Activated T-helper 9 cell treated with anti-CD3 and anti-CD28 coated beads, Interleukin-2, amount 50 U/mL, for 16 hours (primary cell): ENCODE data around the gene NUDT4.
"Not testable (repeated sequence)": the region's sequence is repeated elsewhere in the genome, so short reads cannot be mapped to it uniquely, and the experiment has no call there.

ENCODE experiments used
- DNase-seq: peaks from one replicate; pipeline ENCODE4 v3.0.0-alpha.2; 2020; ENCODE audit warnings: low read depth

NUDT4 gene

GRCh38 chr12:93402333-93403311 is 24.9 kb downstream of the NUDT4 start:
- no peak for DNase-seq

DNA sequence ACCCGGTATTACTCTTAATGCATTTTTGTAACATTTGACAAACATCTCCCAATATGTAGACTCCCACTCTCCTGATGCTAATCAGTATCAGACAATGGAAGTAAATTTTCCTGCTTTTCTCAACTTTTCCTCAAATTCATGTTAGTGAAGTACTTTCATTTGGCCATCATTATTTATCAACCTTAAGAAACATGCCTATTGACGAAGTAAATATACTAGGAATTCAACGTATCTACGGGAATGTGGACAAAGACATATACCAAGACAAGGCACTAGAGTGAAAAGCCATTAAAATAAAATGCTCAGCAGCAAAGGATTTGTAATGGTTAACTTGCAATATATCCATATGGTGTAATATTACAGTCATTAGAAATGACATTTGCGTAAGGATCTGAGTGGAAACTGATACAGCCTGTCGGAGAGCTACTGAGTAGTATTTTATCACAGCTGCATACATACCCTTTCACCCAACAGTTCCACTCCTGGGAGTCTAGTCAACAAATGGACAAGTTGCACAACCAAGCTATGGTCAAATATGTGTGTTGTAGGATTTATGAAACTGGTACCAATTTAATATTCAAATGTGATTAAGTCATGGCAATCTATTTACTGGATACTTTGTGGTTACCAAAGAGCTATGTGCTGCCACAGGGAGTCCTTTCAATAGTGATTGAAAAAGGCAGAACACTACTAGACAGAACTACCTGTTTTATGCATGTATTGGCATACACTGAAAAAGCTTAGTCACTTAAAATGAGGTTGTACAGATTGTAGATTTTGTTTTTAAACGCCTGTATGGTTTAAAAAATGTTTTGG is 26.5 kb downstream of the NUDT4 start:
- DNase-seq: no peak

GRCh38 chr12:93404961-93405849 is 27.5 kb downstream of the NUDT4 start:
- no peak for DNase-seq

DNA sequence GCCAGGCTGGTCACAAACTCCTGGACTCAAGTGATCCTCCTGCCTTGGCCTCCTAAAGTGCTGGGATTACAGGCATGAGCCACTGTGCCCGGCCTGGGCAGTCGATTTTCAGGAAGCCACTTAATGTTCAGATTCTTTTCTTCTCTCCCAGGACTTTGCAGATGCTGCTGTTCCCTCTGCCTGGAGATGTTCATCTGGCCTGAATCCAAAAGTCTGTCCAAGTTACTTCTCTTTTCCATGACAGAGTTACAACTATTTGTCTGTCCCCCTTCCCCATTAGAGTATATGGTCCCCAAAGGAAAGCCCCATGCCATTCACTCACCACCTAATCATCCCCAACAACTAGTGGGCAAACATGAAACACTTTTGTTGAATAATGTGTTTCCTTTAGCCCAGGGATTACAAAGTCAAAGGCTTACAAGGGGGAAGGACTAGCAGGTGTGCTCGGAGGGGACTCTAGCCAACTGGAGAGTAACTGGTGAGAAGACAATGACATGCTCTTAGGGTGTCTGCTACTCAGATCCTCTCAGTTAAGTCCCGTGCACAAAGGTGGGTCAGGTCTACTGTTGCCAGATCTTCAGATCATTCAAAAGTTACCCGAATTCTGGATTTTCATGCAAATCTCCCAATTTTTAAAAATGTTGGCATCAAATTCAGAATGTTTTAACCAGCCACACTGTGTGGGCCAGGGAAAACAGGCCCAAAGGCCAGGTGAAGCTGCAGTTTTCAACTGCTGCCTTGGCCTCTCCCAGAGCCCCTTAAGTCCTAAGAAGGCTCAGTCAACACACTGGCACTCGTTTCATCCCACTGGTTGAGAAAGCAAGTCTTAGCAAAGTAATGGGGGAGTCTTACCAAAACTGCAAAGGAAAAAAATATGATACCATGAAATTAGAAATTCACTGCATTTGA is 29.6 kb downstream of the NUDT4 start:
- no peak for DNase-seq

- no peak for DNase-seq
Observed at GRCh38 chr12:93407963-93408283, 30.2 kb downstream of the NUDT4 start.

DNA sequence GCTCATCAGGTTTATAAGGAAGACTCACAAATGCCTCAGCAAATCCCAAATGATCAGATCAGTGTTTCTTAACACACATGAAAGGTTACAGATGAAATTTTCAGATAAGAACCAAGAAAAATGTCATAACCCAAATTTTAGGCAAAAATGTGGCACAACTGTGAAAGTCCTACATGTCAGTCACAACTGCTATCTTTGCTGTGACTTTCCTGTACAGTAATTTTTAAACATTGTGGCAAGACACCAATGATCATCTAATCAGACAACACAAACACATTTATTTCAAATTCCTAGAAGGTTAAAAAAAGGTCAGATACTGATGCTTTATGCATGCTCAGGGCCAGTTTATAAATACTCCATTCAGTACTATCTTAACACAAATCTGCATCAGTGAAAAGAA is 31.1 kb downstream of the NUDT4 start:
- no peak for DNase-seq

GRCh38 chr12:93409343-93410187 is 31.8 kb downstream of the NUDT4 start:
- DNase-seq: not testable (repeated sequence)

- DNase-seq: not testable (repeated sequence)
Observed at GRCh38 chr12:93411060-93411459, 33.3 kb downstream of the NUDT4 start.

- not testable (repeated sequence) for DNase-seq
Observed at GRCh38 chr12:93412396-93412795, 34.7 kb downstream of the NUDT4 start.

DNA sequence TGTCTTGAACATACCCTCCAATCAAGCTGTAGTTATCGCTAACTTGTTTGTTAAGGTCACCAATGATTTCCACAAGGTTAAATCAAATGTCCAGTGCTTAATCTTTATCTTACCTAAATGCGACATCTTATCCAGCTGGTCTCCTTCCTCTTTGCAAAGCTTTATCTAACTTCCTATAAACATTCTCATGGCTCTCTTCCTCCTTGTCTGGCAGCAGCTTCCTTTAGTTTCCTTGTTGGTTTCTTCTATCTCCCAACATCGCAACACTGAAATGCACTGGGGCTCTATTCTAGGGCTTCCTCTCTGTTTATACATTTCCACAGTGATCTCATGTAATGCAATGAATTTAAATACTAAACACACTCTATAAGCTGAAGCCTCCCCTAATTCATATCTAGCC is 35.3 kb downstream of the NUDT4 start:
- no peak for DNase-seq

GRCh38 chr12:93415723-93416464 is 38.2 kb downstream of the NUDT4 start:
- DNase-seq: no peak

GRCh38 chr12:93417967-93418480 is 40.3 kb downstream of the NUDT4 start:
- no peak for DNase-seq

DNA sequence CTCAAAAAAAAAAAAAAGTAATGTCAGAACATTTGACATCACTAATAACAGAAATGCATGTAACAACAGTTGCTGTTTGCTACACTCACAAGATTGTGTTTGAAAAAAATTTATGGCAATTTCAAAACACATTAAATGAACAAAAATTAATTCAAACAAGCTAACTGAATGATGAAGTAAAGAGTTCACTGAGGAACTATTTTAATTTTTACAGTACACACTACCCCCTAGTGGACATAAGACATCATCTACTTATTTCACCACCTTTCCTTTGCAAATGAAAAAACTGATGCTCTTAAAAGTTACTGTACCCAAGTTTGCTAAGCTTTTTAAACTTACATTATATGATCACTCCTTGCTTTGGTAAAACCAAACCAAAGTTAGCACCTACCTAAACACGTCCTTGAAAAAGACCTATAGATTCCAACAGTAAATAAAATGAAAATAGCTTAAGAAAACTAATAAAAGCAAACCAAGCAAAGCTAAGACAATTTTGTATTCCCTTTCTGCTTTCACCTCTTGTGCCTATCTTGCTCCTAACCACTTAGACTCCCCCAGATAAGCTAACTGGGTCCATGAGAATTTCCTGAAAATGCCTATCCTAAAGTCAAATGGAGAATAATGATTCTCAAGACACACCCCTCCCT is 41.8 kb downstream of the NUDT4 start:
- no peak for DNase-seq

- no peak for DNase-seq
Observed at GRCh38 chr12:93422050-93422449, 44.3 kb downstream of the NUDT4 start.

DNA sequence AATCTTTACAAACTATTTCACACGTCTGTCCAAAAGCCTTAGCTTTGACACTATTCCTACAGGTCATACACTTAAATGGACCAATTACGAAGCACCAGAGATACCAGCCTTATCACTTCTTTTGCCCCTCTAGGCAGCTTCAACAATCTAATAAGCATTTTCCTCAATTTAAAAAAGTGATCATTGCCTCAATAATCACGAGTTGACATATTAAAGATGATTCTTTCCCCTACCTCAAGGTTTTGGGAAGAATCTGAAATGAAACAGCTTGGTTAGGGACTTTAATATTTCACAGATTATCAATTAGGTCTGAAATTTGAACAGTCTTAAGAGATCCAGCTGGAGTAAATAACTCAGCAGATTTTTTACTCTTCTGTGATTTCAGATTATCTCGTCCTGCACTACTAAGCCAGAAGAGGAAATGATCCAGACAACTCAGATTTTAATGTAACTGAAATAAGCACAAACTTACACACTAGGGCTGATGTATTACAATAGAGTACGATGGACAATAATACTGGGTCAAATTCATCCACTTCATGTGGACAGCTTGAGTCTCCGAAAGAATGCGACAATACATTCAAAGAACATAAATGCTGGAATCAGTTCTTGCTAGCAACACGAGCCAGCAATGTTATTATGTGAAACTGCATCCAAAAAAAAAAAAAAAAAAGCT is 48.1 kb downstream of the NUDT4 start:
- no peak for DNase-seq

DNA sequence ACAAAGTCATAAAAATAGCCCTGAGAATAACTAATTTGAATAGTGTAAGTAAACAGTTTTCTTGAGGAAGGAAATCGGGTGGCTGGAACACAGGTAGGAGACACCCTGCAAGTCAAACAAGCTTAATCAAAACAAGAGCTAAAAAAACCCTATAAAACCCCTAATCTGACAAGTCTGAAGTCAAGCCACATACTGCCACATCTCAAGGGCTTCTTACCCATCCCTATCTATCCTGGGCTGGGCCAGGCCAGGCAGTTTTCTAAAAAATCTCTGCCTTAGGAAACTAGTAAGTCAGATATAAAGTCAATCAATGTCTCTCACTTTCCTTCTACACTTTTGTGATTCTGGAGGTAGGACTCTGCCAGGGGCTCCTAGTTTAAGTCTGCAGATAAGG is 48.7 kb downstream of the NUDT4 start:
- no peak for DNase-seq

DNA sequence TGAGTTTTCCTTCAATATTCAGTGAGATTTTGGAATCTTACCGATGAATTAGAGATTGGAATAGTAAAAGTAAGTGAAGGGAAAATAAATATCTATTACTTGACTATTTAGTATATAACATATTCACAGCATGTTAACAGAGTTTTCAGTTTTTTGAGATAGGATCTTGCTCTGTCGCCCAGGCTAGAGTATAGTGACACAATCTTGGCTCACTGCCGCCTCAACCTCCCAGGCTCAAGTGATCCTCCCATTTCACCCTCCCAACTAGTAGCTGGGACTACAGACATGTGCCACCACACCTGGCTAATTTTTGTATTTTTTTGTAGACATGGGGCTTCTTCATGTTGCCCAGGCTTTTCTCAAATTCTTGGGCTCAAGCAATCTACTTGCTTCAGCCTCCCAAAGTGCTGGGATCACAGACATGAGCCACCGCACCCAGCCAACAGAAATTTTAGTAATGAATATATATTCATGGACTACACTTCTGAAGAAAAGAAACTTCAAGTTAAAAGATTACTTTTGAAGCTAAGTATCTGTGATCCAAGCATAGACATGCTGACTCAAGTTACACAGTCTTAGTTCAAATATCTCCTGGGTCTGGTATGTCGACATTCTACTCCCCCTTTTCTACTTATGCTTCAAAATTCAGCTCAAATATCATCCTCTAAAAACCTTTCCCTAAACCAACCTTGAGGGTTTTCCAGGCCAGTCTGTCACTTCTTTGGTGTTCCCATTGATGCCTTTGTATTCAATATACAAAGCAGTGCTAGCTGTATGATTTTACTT is 50.2 kb downstream of the NUDT4 start:
- DNase-seq: no peak
